Activated CD8-positive, alpha-beta memory T cell treated with anti-CD3 and anti-CD28 coated beads, Interleukin-2, amount 10 ng/mL, durations not matched to agents 7 days and 5 days (primary cell): Measurements from ENCODE around the gene NOB1. TPM values are rescaled to one million over a fixed set of nuclear protein-coding genes. Genes with fewer than 3 reads are reported as not detected.
"Not testable (repeated sequence)": the region's sequence is repeated elsewhere in the genome, so short reads cannot be mapped to it uniquely, and the experiment has no call there.

Experiments
- ATAC-seq: fragments of 150-1000 bp; cut with Tn5 transposase; one replicate; pipeline ENCODE4 v1.10.0; 2021; ENCODE audit warnings: moderate library complexity
- CTCF ChIA-PET: fragments of 350-600 bp; sonication (Branson Sonifier 250); formaldehyde crosslinking; loops from one replicate; lab custom pipeline; 2021; ENCODE audit warnings: antibody characterized with exemption; lab: Charles Lee
- DNase-seq: peaks from one replicate; pipeline ENCODE4 v3.0.0-alpha.2; 2020
- H3K27ac Mint-ChIP-seq: one replicate; pipeline ENCODE4 v1.8.0; 2021; ENCODE audit warnings: mild to moderate bottlenecking, mixed read lengths
- H3K27me3 Mint-ChIP-seq: one replicate; pipeline ENCODE4 v1.8.0; 2021; ENCODE audit warnings: mixed read lengths
- H3K36me3 Mint-ChIP-seq: one replicate; pipeline ENCODE4 v1.8.0; 2021; ENCODE audit warnings: mild to moderate bottlenecking, mixed read lengths
- H3K4me1 Mint-ChIP-seq: one replicate; pipeline ENCODE4 v1.8.0; 2021; ENCODE audit warnings: mixed read lengths
- H3K4me3 Mint-ChIP-seq: one replicate; pipeline ENCODE4 v1.8.0; 2021; ENCODE audit warnings: mild to moderate bottlenecking, moderate library complexity, mixed read lengths
- H3K9me3 Mint-ChIP-seq: one replicate; pipeline ENCODE4 v1.8.0; 2022; ENCODE audit warnings: low read depth, mixed read lengths
- total RNA-seq, 2 experiments: library from RNA; stranded (reverse); gene quantifications; one replicate each; pipeline ENCODE4 v1.2.3, GENCODE V29; 2021

NOB1 gene
- total RNA-seq, result 10 to 100 TPM; 61.4 to 84.2 TPM

DNA sequence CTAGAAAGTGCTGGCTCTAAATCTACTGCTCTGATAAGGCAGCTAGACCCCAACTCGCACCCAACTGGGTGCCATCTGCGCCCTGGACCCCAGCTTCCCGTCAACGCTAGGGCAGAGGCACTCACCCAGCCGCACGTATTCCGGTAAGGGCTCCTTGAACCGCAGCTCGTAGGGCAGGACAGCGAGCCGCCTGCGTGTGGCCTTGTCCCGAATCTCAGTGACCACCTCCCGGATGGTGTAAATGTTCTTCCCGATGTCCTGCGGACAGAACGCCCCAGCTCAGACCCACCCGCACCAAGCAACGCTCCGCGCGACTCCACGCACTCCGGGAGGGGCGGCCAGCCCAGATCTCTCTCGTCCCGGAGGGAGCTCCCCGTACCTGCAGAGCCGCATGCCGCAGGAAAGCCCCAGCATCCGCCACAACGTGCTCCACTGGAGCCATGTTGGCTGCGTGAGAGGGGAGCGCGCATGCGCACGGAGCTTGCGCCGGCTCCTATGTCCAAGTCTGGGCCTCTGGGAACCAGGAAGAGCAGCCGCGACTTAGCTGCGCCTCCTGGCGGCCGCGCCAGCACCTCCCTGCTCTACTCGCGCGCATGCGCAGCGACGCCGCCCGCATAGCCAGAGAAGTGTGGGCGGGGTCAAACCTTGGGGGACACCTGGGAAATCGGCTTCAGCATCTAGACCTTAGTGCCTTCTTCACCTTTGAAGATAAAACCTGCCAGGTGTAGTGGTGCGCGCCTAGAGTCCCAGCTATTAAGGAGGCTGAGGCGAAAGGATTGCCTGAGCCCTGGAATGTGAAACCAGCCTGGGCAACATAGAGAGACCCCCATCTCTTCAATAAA, at the start of gene NOB1:
Gene NOB1 (minus strand): TSS at position 458 of the 842 bp plus-strand sequence. CDS start 16 bp downstream, at position 442.
- CTCF ChIA-PET, result interaction anchor here (0.6 to 5.6 kb wide), 28 partner anchors 8 to 413 kb away, joined by 3 to 84 read pairs (median 5); partner anchors contain the start of gene NQO1
- H3K36me3 Mint-ChIP-seq, result peaks cover 25% of the 10 kb centered on the region
- peaks cover 31% of the 10 kb centered on the region for H3K4me1 Mint-ChIP-seq
- DNase-seq (peak; percentile 98), ATAC-seq (peak; percentile 96)
- peak within 1 kb of the TSS; percentile 100 for H3K4me3 Mint-ChIP-seq
- H3K27ac Mint-ChIP-seq, result peak within 1 kb of the TSS; percentile 97
- no peaks in the 10 kb centered on the region for H3K27me3 Mint-ChIP-seq
- H3K9me3 Mint-ChIP-seq, result no peaks in the 10 kb centered on the region

DNA sequence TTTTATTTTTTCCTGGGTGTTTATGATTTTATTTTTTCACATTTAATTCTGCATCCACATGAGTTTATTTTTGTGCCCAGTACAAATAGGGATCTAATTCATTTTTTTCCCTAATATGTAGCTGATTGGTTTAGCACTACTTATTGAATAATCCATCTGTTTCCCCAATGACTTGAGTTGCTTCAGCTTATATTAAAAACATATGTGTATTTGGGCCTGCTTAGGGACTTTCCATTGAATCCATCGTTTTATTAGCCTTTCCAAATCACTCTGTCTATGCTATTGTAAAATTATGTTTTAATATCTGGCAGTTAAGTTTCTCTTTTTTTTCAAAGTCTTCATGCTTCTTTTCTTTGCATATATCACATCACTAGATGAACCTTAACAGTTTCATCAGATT, 49.6 kb upstream of the NOB1 start:
- Mint-ChIP-seq H3K36me3 (peaks cover 14% of the 10 kb centered on the region), H3K27ac (no peak overlapping the region), H3K4me3 (no peak overlapping the region), H3K4me1 (no peaks in the 10 kb centered on the region), H3K27me3 (no peaks in the 10 kb centered on the region), H3K9me3 (no peaks in the 10 kb centered on the region)
- CTCF ChIA-PET, result no interaction called here
- DNase-seq (no peak), ATAC-seq (no peak)

DNA sequence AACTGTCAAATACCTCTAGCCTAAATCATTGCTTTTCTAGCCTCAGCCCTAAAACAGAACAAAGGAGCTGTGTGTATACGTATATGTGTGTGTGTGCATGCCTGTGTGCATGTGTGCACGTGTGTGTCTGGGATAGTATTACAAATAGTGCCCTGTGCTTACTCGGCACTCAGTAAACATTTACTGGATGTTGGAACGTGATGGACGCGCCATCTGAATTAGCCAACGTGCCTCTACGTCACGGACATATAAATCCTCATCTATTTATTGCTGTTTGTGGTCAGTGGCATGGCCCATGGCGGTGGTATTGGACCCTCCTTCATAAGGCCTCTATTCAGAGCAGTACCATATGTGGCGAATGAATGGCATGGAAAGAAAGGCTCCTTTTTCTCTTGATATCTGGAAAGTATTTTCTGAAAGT, 44.9 kb upstream of the NOB1 start:
- CTCF ChIA-PET, result no interaction called here
- Mint-ChIP-seq H3K27me3 (no peaks in the 10 kb centered on the region), H3K36me3 (peaks cover 5% of the 10 kb centered on the region), H3K4me3 (no peak overlapping the region), H3K27ac (no peak overlapping the region), H3K4me1 (no peaks in the 10 kb centered on the region), H3K9me3 (no peaks in the 10 kb centered on the region)
- ATAC-seq (no peak), DNase-seq (no peak)

DNA sequence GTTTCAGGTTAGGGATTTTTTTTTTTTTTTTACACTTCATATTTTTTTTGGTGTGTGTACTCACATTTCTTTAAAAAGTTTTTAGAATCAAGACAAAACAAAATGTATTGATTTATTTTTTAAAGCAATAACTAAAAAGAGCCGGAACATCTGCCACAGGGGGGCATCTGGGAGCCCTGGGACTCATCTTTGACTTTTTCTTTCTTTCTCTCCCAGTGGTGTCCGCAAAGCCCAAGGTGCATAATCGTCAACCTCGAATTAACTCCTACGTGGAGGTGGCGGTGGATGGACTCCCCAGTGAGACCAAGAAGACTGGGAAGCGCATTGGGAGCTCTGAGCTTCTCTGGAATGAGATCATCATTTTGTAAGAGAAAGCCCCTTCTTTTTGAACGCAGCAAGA, 43.7 kb upstream of the NOB1 start:
- no peaks in the 10 kb centered on the region for H3K4me1 Mint-ChIP-seq
- no peaks in the 10 kb centered on the region for H3K9me3 Mint-ChIP-seq
- no peak overlapping the region for H3K27ac Mint-ChIP-seq
- no peak overlapping the region for H3K4me3 Mint-ChIP-seq
- ATAC-seq (no peak), DNase-seq (no peak)
- CTCF ChIA-PET, result interaction anchor here (0.6 to 4.8 kb wide), 2 partner anchors 19 to 131 kb away, joined by 3 to 24 read pairs; no protein-coding TSS in a partner anchor
- H3K36me3 Mint-ChIP-seq, result peaks cover 5% of the 10 kb centered on the region
- H3K27me3 Mint-ChIP-seq, result no peaks in the 10 kb centered on the region

DNA sequence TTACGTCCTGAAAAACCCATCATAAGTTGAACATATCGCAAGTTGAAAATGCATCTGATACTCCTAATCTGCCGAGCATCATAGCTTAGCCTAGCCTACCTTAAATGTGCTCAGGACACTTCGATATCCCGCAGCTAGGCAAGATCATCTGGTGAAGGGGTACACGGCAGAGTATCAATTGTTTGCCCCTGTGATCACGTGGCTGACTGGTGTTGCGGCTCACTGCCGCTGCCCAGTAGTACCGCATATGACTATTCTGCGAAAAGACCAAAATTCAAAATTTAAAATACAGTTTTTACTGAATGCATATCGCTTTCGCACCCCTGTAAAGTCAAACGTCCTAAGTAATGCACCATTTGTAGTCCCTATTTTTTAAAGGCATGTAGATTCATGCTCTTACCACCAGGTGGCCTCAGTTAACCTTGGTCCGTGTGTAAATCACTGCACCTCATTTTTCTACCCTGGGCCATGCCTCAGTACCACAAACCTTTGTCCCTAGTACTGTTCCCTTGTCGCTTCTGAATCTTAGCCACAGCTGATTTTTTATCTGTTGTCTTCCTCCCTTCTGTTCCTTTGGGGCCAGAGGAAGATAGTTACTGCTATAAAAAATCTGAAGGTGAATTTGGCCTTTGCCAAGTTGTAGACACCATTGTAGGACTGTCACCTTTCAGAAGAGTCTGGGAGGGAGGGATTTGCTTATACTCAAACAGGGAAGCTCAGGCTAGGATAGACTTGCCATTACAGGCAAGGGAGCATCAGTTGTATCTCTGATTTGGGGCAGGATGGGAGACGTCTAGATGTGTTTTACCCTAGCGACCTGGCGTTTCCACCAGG, 41.8 kb upstream of the NOB1 start:
- peaks cover 2% of the 10 kb centered on the region for H3K36me3 Mint-ChIP-seq
- H3K9me3 Mint-ChIP-seq, result no peaks in the 10 kb centered on the region
- CTCF ChIA-PET, result interaction anchor here (0.6 to 4.8 kb wide), 10 partner anchors 10 to 400 kb away, joined by 3 to 24 read pairs (median 4); partner anchors contain the start of gene NOB1
- ATAC-seq (peak; percentile 64), DNase-seq (peak; percentile 43)
- no peak overlapping the region for H3K4me3 Mint-ChIP-seq
- H3K4me1 Mint-ChIP-seq, result no peaks in the 10 kb centered on the region
- H3K27ac Mint-ChIP-seq, result no peak overlapping the region
- H3K27me3 Mint-ChIP-seq, result no peaks in the 10 kb centered on the region

DNA sequence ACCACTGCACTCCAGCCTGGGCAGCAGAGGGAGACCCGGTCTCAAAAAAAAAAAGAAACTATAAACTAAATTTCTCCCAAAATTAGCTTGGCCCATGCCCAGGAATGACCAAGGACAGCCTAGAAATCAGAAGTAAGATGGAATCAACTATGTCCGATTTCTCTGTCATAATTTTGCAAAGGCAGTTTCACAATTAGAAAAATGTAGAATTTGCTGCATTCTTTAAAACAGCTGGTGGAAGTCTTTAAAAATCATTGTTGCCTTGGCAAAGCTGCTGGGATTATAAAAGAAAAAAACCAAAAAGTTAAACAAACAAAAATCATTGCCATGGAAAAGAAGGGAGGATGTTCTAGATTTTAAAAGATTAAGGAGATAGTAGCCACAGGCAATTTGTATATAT, 39.8 kb upstream of the NOB1 start:
- H3K27ac Mint-ChIP-seq, result no peak overlapping the region
- DNase-seq (no peak), ATAC-seq (no peak)
- H3K4me1 Mint-ChIP-seq, result no peaks in the 10 kb centered on the region
- peaks cover 6% of the 10 kb centered on the region for H3K36me3 Mint-ChIP-seq
- H3K9me3 Mint-ChIP-seq, result no peaks in the 10 kb centered on the region
- H3K27me3 Mint-ChIP-seq, result no peaks in the 10 kb centered on the region
- CTCF ChIA-PET, result interaction anchor here (0.8 to 4.8 kb wide), 4 partner anchors 25 to 135 kb away, joined by 3 to 24 read pairs (median 3); no protein-coding TSS in a partner anchor
- H3K4me3 Mint-ChIP-seq, result no peak overlapping the region

DNA sequence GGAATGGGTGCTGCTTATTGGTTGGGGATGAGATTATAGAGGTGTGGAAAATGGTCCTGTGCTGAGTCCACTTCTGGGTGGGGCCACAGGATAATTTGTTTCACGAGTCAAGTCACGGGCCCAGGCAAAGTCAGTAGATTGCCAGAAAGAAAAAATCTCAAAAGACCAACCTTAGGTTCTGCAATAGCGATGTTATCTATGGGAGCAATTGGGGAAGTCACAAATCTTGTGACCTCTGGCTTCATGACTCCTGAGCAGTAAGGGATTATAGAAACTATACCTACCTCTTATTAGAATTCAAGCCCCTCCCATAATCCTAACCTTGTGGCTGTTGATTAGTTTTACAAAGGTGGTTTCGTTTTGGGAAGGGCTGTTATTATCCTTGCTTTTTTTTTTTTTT, 38.8 kb upstream of the NOB1 start:
- Mint-ChIP-seq H3K9me3 (no peaks in the 10 kb centered on the region), H3K27ac (no peak overlapping the region), H3K4me3 (no peak overlapping the region), H3K36me3 (peaks cover 8% of the 10 kb centered on the region), H3K27me3 (no peaks in the 10 kb centered on the region), H3K4me1 (no peaks in the 10 kb centered on the region)
- CTCF ChIA-PET, result interaction anchor here (4.8 kb wide), 1 partner anchor 136 kb away, joined by 24 read pairs; no protein-coding TSS in a partner anchor
- no peak for ATAC-seq
- DNase-seq, result no peak

DNA sequence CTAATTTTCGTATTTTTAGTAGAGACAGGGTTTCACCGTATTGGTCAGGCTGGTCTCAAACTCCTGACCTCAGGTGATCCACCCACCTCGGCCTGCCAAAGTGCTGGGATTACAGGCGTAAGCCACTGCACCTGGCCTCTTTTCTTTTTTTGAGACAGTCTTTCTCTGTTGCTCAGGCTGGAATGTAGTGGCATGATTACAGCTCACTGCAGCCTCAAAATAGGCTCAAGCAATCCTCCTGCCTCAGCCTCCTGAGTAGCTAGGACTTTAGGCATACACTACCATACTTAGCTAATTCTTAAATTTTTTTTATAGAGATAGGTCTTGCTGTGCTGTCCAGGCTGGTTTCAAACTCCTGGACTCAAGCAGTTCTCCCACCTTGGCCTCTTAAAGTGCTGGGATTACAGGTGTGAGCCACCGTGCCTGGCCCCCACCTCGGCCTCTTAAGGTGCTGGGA, 36.7 kb upstream of the NOB1 start:
- not testable (repeated sequence) for H3K4me3 Mint-ChIP-seq, H3K9me3 Mint-ChIP-seq, H3K27me3 Mint-ChIP-seq, H3K27ac Mint-ChIP-seq, ATAC-seq, H3K4me1 Mint-ChIP-seq, DNase-seq
- peaks cover 15% of the 10 kb centered on the region for H3K36me3 Mint-ChIP-seq
- CTCF ChIA-PET, result interaction anchor here (1.7 kb wide), 1 partner anchor 139 kb away, joined by 5 read pairs; no protein-coding TSS in a partner anchor

DNA sequence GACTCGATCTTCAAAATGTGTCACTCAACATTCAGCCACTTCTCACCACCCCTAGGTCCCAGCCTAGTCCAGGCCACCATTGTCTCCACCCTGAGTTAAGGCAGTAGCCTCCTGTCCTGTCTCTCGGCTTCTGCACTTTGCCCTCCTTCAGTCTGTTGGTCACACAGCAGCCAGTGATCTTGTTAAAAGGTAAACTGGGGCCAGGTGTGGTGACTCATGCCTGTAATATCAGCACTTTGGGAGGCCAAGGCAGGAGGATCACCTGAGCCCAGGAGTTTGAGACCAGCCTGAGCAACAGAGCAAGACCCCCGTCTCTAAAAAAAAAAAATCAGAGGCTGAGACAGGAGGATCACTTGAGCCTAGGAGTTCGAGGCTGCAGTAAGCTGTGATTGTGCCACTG, 33.2 kb upstream of the NOB1 start:
- Mint-ChIP-seq H3K9me3 (no peaks in the 10 kb centered on the region), H3K4me1 (no peaks in the 10 kb centered on the region), H3K27me3 (no peaks in the 10 kb centered on the region), H3K4me3 (no peak overlapping the region), H3K36me3 (peaks cover 20% of the 10 kb centered on the region), H3K27ac (no peak overlapping the region)
- DNase-seq, result no peak
- ATAC-seq, result no peak
- CTCF ChIA-PET, result no interaction called here

DNA sequence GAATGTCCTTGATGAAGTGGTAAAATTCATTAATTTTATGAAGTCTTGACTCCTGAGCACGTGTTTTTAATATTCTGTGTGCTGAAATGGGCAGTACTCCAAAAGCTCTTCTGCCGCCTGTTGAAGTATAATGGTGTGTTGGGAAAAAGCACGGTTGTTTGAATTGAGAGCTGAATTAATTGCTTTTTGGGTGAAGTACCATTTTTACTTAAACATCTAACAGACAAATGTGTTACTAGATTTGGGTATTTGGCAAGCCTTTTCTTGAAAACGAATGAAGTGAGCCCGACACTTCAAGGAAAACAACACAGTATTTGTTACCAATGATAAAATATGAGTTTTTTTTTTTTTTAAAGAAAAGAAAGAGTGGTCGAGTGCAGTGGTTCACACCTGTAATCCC, 29.9 kb upstream of the NOB1 start:
- Mint-ChIP-seq H3K27ac (no peak overlapping the region), H3K27me3 (no peaks in the 10 kb centered on the region), H3K4me1 (peaks cover 5% of the 10 kb centered on the region), H3K9me3 (no peaks in the 10 kb centered on the region), H3K4me3 (no peak overlapping the region), H3K36me3 (peaks cover 17% of the 10 kb centered on the region)
- ATAC-seq (no peak), DNase-seq (no peak)
- CTCF ChIA-PET, result interaction anchor here (0.7 to 1.5 kb wide), 2 partner anchors 13 to 376 kb away, joined by 3 to 4 read pairs; no protein-coding TSS in a partner anchor

DNA sequence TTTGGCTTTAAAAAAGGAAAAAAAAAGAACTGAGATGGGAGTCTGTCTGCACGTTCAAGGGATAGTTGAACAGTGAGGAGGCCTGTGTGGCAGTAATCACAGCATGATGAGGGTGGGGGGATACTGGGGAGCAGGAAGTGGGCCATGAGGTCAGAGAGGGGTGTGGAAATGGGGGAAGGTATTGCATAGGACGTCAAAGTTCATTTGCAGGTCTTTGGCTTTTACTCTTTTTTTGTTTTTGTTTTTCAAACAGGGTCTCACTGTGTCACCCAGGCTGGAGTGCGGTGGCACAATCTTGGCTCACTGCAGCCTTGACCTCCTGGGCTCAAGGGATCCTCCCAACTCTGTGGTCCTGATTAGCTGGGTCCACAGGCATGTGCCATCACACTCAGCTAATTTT, 26.4 kb upstream of the NOB1 start:
- Mint-ChIP-seq H3K36me3 (peaks cover 12% of the 10 kb centered on the region), H3K27ac (peak overlapping the region; percentile 12), H3K9me3 (no peaks in the 10 kb centered on the region), H3K4me1 (peaks cover 5% of the 10 kb centered on the region), H3K4me3 (no peak overlapping the region), H3K27me3 (no peaks in the 10 kb centered on the region)
- CTCF ChIA-PET, result no interaction called here
- DNase-seq (no peak), ATAC-seq (no peak)

DNA sequence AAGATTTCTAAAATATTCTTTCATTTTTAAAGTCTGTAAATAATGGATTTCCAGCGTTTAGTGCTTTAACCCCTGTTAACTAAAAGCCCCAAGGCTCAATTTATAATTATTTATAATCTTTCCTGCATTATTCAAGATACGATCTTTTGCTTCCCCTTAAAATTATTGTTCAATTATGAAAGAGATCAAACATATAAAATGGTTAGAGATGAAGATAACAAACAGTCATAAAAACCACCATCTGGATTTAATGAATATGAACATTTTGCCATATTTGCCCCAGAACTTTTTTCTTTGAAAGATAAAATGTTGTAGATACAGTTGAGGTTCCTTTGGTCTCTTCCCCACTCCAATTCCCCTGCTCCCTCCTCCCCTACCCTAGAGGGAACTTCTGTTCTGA, 25.0 kb upstream of the NOB1 start:
- DNase-seq (no peak), ATAC-seq (no peak)
- Mint-ChIP-seq H3K36me3 (peaks cover 25% of the 10 kb centered on the region), H3K27ac (no peak overlapping the region), H3K4me1 (peaks cover 16% of the 10 kb centered on the region), H3K9me3 (peaks cover 7% of the 10 kb centered on the region), H3K27me3 (no peaks in the 10 kb centered on the region), H3K4me3 (no peak overlapping the region)
- CTCF ChIA-PET, result no interaction called here

DNA sequence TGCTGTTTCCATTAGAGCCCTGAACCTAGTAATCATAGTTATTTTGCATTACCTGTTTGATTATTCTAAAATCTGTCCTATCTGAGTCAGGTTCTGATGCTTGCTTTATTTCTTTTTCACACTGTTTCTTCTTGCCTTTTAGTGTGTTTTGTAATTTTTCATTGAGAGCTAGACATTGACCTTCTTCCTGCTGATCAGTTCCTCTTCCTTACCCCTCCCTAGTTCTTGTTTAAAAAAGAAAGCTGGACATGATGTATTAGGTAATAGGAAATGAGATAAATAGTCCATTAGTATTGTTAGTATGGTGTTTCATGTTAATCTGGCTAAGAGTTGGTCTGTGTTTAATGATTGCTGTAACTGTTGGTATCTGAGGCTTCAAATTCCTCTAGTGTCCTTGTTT, 20.8 kb upstream of the NOB1 start:
- CTCF ChIA-PET, result interaction anchor here (1.4 kb wide), 1 partner anchor 21 kb away, joined by 3 read pairs; the partner anchor contains the start of gene NOB1
- H3K27me3 Mint-ChIP-seq, result no peaks in the 10 kb centered on the region
- H3K27ac Mint-ChIP-seq, result no peak overlapping the region
- ATAC-seq, result no peak
- H3K9me3 Mint-ChIP-seq, result peaks cover 7% of the 10 kb centered on the region
- H3K4me3 Mint-ChIP-seq, result no peak overlapping the region
- peaks cover 22% of the 10 kb centered on the region for H3K36me3 Mint-ChIP-seq
- no peak for DNase-seq
- H3K4me1 Mint-ChIP-seq, result peaks cover 21% of the 10 kb centered on the region
